Keratinocyte (primary cell): ENCODE data around the gene BRSK2. TPM values are rescaled to one million over a fixed set of nuclear protein-coding genes. Genes with fewer than 3 reads are reported as not detected.

Experiments
- DNase-seq: peaks from one replicate; pipeline ENCODE4 v3.0.0-alpha.2; 2011; ENCODE audit warnings: low read depth, missing footprints, low spot score
- FAIRE-seq: peaks from 2 replicates; lab custom pipeline; 2011; peaks lifted over from hg19 to GRCh38; lab: Jason Lieb, UNC
- H2AFZ ChIP-seq: 2 replicates; pipeline ENCODE4 v1.6.0; 2012; ENCODE audit warnings: low read length, control low read depth, inconsistent platforms; ENCODE audit not compliant: control insufficient read depth
- H3K27ac ChIP-seq: 2 replicates; pipeline ENCODE4 v1.5.1; 2011; ENCODE audit warnings: low read length; ENCODE audit not compliant: control insufficient read depth, insufficient read depth
- H3K27me3 ChIP-seq: 3 replicates; pipeline ENCODE4 v1.6.0; 2011; ENCODE audit warnings: low read length; ENCODE audit not compliant: control insufficient read depth, insufficient read depth; ENCODE audit errors: extremely low read depth
- H3K36me3 ChIP-seq, 2 experiments: 2 replicates in 1 of 2; 3 replicates in 1 of 2; pipeline ENCODE4 v1.5.1; 2011; ENCODE audit warnings: low read length in 2 of 2, mild to moderate bottlenecking in 1 of 2; ENCODE audit not compliant: control insufficient read depth in 2 of 2, insufficient read depth in 2 of 2; ENCODE audit errors: extremely low read depth in 1 of 2
- H3K4me1 ChIP-seq: 3 replicates; pipeline ENCODE4 v1.5.1; 2011; ENCODE audit warnings: low read length; ENCODE audit not compliant: control insufficient read depth, insufficient read depth; ENCODE audit errors: extremely low read depth
- H3K4me2 ChIP-seq: 3 replicates; pipeline ENCODE4 v1.6.0; 2011; ENCODE audit warnings: low read depth, low read length; ENCODE audit not compliant: control insufficient read depth, insufficient read depth; ENCODE audit errors: extremely low read depth
- H3K4me3 ChIP-seq, 3 experiments: fragments of 200-600 bp in 1 of 3; sonication (generic) in 1 of 3; 2 replicates in 2 of 3; 3 replicates in 1 of 3; pipeline ENCODE4 v1.5.1; 2011 to 2016; ENCODE audit warnings: low read length in 3 of 3, mild to moderate bottlenecking in 3 of 3, control low read depth in 2 of 3, inconsistent platforms in 1 of 3, low read depth in 1 of 3, mixed read lengths in 1 of 3, mixed run types in 1 of 3, moderate library complexity in 1 of 3; ENCODE audit not compliant: control insufficient read depth in 2 of 3, insufficient read depth in 2 of 3; ENCODE audit errors: extremely low read depth in 1 of 3
- H3K79me2 ChIP-seq: 2 replicates; pipeline ENCODE4 v1.6.0; 2012; ENCODE audit warnings: low read length; ENCODE audit not compliant: control insufficient read depth, insufficient read depth
- H3K9ac ChIP-seq: 3 replicates; pipeline ENCODE4 v1.6.0; 2011; ENCODE audit warnings: low read length; ENCODE audit not compliant: control insufficient read depth, insufficient read depth; ENCODE audit errors: extremely low read depth
- H3K9me1 ChIP-seq: 3 replicates; pipeline ENCODE4 v1.6.0; 2011; ENCODE audit warnings: low read length; ENCODE audit not compliant: control insufficient read depth, insufficient read depth; ENCODE audit errors: extremely low read depth
- H3K9me3 ChIP-seq: 2 replicates; pipeline ENCODE4 v1.5.1; 2012; ENCODE audit warnings: low read depth, low read length; ENCODE audit not compliant: control insufficient read depth
- H4K20me1 ChIP-seq: 3 replicates; pipeline ENCODE4 v1.6.0; 2011; ENCODE audit warnings: low read length; ENCODE audit not compliant: control insufficient read depth, insufficient read depth; ENCODE audit errors: extremely low read depth
- EZH2 ChIP-seq: IDR thresholded peaks from one replicate; pipeline ENCODE4 v1.6.1; 2012; ENCODE audit warnings: inconsistent platforms, mild to moderate bottlenecking, low read length, moderate library complexity
- dilution Hi-C: fragments of 300-500 bp; cut with MboI; formaldehyde crosslinking; loops from one replicate; pipeline ENCODE4 v1.7.0; 2020; ENCODE audit warnings: low sequenced_read_pairs; ENCODE audit not compliant: extremely low pct_ligation_motif_present
- polyA plus RNA-seq, 5 experiments: library from polyadenylated mRNA; depleted of rRNA in 3 of 5; stranded (reverse) in 3 of 5; stranded (forward) in 1 of 5; unstranded in 1 of 5; fragments of >200 nt; gene quantifications; 1 replicate in 1 of 5; 2 replicates in 3 of 5; 3 replicates in 1 of 5; pipeline versions ENCODE4 v1.2.1 to v1.2.3, GENCODE V29; 2011 to 2012; ENCODE audit warnings: missing spikeins in 2 of 5, low read depth in 1 of 5, low replicate concordance in 1 of 5
- TF ChIP-seq, protein P1 (sequence below), 3 experiments: IDR thresholded peaks in 1 of 3; conservative IDR thresholded peaks in 1 of 3; optimal IDR thresholded peaks in 1 of 3; 2 replicates in 2 of 3; 3 replicates in 1 of 3; pipeline versions ENCODE3 to v1.5.1; 2011; ENCODE audit warnings: low read length in 3 of 3, mild to moderate bottlenecking in 3 of 3, moderate library complexity in 2 of 3, control low read depth in 1 of 3, inconsistent platforms in 1 of 3; ENCODE audit not compliant: insufficient read depth in 2 of 3; ENCODE audit errors: extremely low read depth in 1 of 3

The BRSK2 gene
- polyA plus RNA-seq, 1 donor (not counting 4 experiments of a cell fraction or from before 2014, with no cell fraction given), result 0.09 TPM

DNA sequence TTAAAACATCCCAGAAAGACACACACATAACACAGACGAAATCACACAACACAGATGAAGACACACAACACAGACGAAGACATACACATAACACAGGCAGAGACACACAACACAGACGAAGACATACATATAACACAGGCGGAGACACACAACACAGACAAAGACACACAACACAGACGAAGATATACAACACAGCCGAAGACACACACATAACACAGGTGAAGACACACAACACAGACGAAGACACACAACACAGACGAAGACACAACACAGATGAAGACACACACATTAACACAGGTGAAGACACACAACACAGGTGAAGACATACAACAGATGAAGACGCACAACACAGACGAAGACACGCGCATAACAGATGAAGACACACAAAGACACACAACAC is 101.6 kb downstream of the BRSK2 start:
- Histone ChIP-seq H3K4me3 (no peak overlapping the region), H2AFZ (no peak overlapping the region), H3K9ac (no peak overlapping the region), H3K4me2 (no peak overlapping the region), H3K9me3 (no peaks in the 10 kb centered on the region), H3K79me2 (peaks cover 66% of the 10 kb centered on the region), H3K27ac (no peak overlapping the region), H3K27me3 (no peaks in the 10 kb centered on the region), H3K36me3 (no peaks in the 10 kb centered on the region), H3K4me1 (peaks cover under 1% of the 10 kb centered on the region), H3K9me1 (no peaks in the 10 kb centered on the region), H4K20me1 (peaks cover 19% of the 10 kb centered on the region)
- peak; percentile 43 for FAIRE-seq
- dilution Hi-C loops, result no loop called here
- no peak for DNase-seq
- TF ChIP-seq, protein P1, sequence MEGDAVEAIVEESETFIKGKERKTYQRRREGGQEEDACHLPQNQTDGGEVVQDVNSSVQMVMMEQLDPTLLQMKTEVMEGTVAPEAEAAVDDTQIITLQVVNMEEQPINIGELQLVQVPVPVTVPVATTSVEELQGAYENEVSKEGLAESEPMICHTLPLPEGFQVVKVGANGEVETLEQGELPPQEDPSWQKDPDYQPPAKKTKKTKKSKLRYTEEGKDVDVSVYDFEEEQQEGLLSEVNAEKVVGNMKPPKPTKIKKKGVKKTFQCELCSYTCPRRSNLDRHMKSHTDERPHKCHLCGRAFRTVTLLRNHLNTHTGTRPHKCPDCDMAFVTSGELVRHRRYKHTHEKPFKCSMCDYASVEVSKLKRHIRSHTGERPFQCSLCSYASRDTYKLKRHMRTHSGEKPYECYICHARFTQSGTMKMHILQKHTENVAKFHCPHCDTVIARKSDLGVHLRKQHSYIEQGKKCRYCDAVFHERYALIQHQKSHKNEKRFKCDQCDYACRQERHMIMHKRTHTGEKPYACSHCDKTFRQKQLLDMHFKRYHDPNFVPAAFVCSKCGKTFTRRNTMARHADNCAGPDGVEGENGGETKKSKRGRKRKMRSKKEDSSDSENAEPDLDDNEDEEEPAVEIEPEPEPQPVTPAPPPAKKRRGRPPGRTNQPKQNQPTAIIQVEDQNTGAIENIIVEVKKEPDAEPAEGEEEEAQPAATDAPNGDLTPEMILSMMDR (optimal IDR thresholded peaks at IDR 0.05 in 1 of 3, IDR thresholded peaks at IDR 0.05 in 1 of 3, conservative IDR thresholded peaks at IDR 0.05 in 1 of 3; ENCODE audit: extremely low read depth in 1 of 3, insufficient read depth in 2 of 3, low read length in 3 of 3), result no peak
- TF ChIP-seq EZH2, result no peak

DNA sequence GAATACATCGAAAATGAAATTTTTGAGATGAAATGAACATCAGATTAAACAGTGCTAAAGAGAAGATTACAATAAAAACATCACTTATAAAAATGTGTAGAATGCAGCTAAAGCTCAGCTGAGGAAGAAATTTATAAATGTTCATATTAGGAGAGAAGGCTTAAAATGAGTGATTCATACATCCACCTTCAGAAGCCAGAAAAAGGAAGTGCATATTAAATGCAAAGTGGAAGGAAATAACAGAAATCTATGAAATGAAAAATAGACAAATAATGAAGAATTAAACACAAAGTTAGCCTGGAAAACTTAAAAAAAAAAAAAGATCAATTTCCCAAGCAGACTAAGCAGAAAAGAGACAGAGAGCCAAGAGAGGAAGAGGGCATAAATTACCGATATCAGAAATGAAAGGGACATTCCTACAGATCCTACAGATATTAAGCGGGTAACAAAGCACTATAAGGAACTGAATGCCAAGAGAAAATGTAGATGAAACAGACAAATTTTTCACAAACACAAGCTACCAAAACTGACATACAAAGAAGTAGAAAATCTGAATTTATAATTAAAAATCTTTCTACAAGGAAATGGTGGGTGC is 104.0 kb downstream of the BRSK2 start:
- Histone ChIP-seq H3K36me3 (no peaks in the 10 kb centered on the region), H3K4me1 (peaks cover 4% of the 10 kb centered on the region), H2AFZ (no peak overlapping the region), H3K4me2 (no peak overlapping the region), H3K9ac (no peak overlapping the region), H4K20me1 (peaks cover 28% of the 10 kb centered on the region), H3K9me3 (no peaks in the 10 kb centered on the region), H3K4me3 (no peak overlapping the region), H3K27ac (no peak overlapping the region), H3K27me3 (no peaks in the 10 kb centered on the region), H3K9me1 (peaks cover 3% of the 10 kb centered on the region), H3K79me2 (peaks cover 71% of the 10 kb centered on the region)
- FAIRE-seq, result no peak
- no peak for TF ChIP-seq EZH2
- TF ChIP-seq, protein P1 (optimal IDR thresholded peaks at IDR 0.05 in 1 of 3, IDR thresholded peaks at IDR 0.05 in 1 of 3, conservative IDR thresholded peaks at IDR 0.05 in 1 of 3; ENCODE audit: extremely low read depth in 1 of 3, insufficient read depth in 2 of 3, low read length in 3 of 3), result no peak
- DNase-seq, result no peak
- dilution Hi-C loops, result no loop called here
